Astrocyte of the spinal cord (primary cell): ENCODE results near the gene SELP.

Source experiments
- DNase-seq: peaks from one replicate; pipeline ENCODE4 v3.0.0; 2011; ENCODE audit warnings: low read depth, low spot score
- H3K4me3 ChIP-seq: 2 replicates; pipeline ENCODE4 v1.5.1; 2011; ENCODE audit warnings: low read depth, mild to moderate bottlenecking, low read length, moderate library complexity
- CTCF ChIP-seq: IDR thresholded peaks from 2 replicates; pipeline ENCODE4 v1.5.1; 2012; ENCODE audit warnings: low read depth, mild to moderate bottlenecking, low read length, inconsistent platforms
- in situ Hi-C: cut with HindIII; loops from 2 replicates; pipeline ENCODE4 v1.10.0; 2017; ENCODE audit warnings: low sequenced_read_pairs

SELP gene

GRCh38 chr1:169634877-169635276 lies 5.0 kb upstream of the SELP start:
- TF ChIP-seq CTCF = no peak
- in situ Hi-C loops = no loop called here
- no peak overlapping the region for H3K4me3 ChIP-seq
- no peak for DNase-seq

GRCh38 chr1:169634145-169634544 lies 4.2 kb upstream of the SELP start:
- in situ Hi-C loops = no loop called here
- no peak for DNase-seq
- no peak for TF ChIP-seq CTCF
- H3K4me3 ChIP-seq = no peak overlapping the region

GRCh38 chr1:169631249-169631648 lies 1.3 kb upstream of the SELP start:
- no peak for TF ChIP-seq CTCF
- in situ Hi-C loops = no loop called here
- no peak for DNase-seq
- no peak overlapping the region for H3K4me3 ChIP-seq

- DNase-seq = no peak
- H3K4me3 ChIP-seq = no peak overlapping the region
- in situ Hi-C loops = no loop called here
- TF ChIP-seq CTCF = no peak
Measured at GRCh38 chr1:169624912-169625311, 5.0 kb downstream of the SELP start.

- DNase-seq = no peak
- in situ Hi-C loops = no loop called here
Measured at GRCh38 chr1:169624122-169624521, 5.8 kb downstream of the SELP start.

GRCh38 chr1:169623132-169623926 lies 6.6 kb downstream of the SELP start:
- DNase-seq = no peak
- in situ Hi-C loops = no loop called here
- H3K4me3 ChIP-seq = no peak overlapping the region
- no peak for TF ChIP-seq CTCF

More at GRCh38 chr1:169624122-169624521, 5.8 kb downstream of the SELP start:
- no peak overlapping the region for H3K4me3 ChIP-seq
- TF ChIP-seq CTCF = no peak
